Activated CD4-positive, alpha-beta T cell treated with anti-CD3 and anti-CD28 coated beads, Interleukin-2, amount 50 U/mL, for 24 hours (primary cell): Measurements from ENCODE around the gene BNC2.

Source experiments
- DNase-seq, 2 donors: peaks; one replicate each; pipeline ENCODE4 v3.0.0-alpha.2; 2020; ENCODE audit warnings: low read depth in 1 of 2, low spot score in 1 of 2

BNC2 gene

DNA sequence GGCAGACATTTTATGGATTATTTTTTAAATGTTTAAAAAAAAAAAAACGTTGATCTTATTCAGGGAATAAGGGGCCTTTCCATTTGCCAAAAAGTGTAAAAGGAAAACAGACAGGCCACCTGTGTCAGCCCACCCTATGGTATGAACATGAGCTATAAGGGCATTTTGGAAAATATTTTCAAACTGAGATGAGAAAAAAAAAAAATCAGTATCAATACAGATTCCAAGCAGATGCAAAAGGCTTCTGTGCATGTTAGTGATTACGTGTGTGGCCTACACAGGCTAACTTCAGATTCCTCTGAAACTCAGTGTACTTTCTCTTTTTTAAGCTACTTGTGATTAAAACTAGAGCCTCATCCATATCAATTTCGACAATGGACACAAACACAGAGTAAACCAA, 189.9 kb downstream of the BNC2 start:
- no peak for DNase-seq

GRCh38 chr9:16679327-16679821, 191.1 kb downstream of the BNC2 start:
- DNase-seq = no peak

GRCh38 chr9:16676519-16676918, 194.0 kb downstream of the BNC2 start:
- no peak for DNase-seq

GRCh38 chr9:16675131-16675530, 195.3 kb downstream of the BNC2 start:
- no peak for DNase-seq

- no peak for DNase-seq
Measured at GRCh38 chr9:16673171-16673570, 197.3 kb downstream of the BNC2 start.

DNA sequence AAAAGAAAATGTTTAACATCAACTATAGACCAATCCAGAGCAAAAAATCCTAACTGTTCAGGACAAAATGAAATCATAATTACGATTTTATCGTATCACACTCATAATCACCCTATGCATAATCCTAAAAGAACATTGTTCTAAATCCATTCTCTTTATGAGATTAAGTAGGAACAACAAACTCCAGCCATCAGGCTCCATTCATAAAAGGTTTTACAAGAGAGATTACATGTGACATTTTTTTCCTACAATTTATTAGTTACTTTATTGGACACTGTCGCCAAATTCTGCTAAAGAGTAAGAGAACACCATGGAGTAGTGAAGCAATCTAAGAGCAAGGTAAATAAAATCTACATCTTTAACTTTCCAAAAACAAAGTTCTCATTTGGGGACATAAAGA, 198.0 kb downstream of the BNC2 start:
- no peak for DNase-seq

- no peak for DNase-seq
Measured at GRCh38 chr9:16671591-16672137, 198.8 kb downstream of the BNC2 start.

GRCh38 chr9:16670791-16671190, 199.7 kb downstream of the BNC2 start:
- DNase-seq = no peak

GRCh38 chr9:16668734-16669295, 201.7 kb downstream of the BNC2 start:
- no peak for DNase-seq

GRCh38 chr9:16664211-16664610, 206.3 kb downstream of the BNC2 start:
- no peak for DNase-seq

GRCh38 chr9:16661816-16662215, 208.7 kb downstream of the BNC2 start:
- DNase-seq = no peak

GRCh38 chr9:16659096-16659495, 211.4 kb downstream of the BNC2 start:
- no peak for DNase-seq

GRCh38 chr9:16656432-16657169, 213.9 kb downstream of the BNC2 start:
- DNase-seq = no peak

GRCh38 chr9:16654596-16655126, 215.8 kb downstream of the BNC2 start:
- DNase-seq = no peak

- DNase-seq = no peak
Measured at GRCh38 chr9:16653491-16654399, 216.7 kb downstream of the BNC2 start.

- DNase-seq = no peak
Measured at GRCh38 chr9:16652582-16652981, 217.9 kb downstream of the BNC2 start.

DNA sequence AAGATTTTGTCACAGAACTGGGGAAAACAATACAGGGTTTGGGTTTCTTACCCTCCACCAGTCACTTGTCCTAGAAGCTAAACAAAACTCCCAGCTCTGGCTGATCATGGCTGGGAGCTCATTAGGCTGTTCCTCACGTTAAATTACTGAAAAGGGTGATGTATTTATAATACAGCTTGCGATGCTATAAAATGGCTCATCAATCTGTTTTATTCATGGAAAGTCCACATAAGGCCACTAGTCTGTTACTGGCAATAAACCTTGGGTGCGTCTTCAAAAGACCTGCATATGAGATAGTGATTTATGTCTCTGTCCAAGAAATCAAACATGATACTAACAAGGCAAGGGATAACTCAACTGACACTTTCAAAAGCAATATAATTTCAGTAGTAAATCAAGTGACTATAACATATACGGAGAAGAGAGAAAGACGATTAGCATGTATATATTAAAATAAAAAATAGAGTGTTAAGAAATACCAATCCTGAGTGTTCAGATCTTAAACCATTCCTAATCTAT, 219.0 kb downstream of the BNC2 start:
- DNase-seq = no peak

DNA sequence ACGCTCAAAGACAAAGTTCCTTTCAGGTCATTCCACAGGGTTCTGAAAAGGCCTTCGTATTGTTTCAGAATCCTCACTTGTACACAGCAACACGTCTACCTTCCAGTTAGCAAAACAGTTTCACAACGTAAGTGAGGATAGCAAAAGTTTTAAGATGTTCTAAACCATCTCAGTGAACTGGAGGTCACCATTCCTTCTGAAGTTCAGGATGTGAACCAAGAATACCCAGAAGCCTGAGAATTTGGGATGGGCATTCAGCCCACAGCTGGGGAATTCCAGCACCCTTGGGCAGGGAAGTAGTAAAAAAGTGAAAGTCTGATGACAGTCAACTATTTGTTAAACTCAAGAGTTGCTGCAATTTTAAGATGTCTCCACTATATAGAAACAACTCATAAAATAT, 224.5 kb downstream of the BNC2 start:
- DNase-seq = no peak

DNA sequence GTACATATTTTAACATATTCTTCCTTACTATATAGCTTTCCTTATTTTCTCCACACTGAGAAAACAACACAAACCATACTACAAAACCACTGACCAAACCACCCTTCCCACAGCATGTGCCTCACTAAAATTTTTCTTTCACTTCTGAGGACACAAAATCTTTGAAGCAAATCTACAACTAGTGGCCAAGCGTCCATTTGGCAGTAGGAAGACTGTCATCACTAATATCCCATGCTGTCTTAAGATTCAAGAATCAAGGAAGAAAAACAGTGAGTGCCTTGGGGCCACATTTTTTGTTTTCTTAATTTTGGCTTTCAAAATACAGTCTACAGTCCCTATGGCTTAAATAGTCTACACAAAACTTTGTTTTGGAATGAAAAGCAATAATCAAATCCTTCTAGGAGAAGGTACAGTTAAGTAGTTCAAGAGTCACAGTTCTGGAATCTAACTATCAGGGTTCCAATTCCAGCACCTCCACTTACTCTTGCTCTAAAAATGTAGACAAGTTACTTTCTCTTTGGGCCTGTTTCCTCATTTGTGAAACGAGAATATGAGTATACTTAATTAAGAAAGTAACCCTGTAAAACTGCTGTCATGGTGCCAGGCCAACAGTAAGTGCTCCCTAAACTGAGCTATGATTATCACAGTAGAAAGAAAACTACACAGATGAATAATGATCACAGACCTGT, 227.9 kb downstream of the BNC2 start:
- no peak for DNase-seq

GRCh38 chr9:16640649-16641048, 229.8 kb downstream of the BNC2 start:
- DNase-seq = no peak
